GM19463 (cell line): ENCODE data around the gene RMI1.
"Not testable (repeated sequence)": the region's sequence is repeated elsewhere in the genome, so short reads cannot be mapped to it uniquely, and the experiment has no call there.

Experiments used
- ATAC-seq: cut with Tn5 transposase; IDR thresholded peaks from one replicate; pipeline ENCODE4 v1.9.1; 2021; ENCODE audit warnings: mild to moderate bottlenecking, moderate library complexity; ENCODE audit not compliant: unreplicated experiment

The RMI1 gene

DNA sequence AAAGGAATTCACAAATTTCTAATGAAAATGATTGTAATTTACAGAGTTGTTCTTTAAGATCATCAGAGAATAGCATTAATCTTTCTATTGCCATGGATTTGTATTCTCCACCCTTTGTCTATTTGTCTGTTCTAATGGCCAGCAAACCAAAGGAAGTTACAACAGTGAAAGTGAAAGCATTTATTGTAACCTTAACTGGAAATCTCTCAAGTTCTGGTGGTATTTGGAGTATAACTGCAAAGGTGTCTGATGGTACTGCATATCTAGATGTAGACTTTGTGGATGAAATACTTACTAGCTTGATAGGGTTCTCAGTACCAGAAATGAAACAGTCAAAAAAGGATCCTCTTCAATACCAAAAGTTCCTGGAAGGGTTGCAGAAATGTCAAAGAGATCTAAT is 21.7 kb downstream of the RMI1 start:
- ATAC-seq: peak; percentile 83

DNA sequence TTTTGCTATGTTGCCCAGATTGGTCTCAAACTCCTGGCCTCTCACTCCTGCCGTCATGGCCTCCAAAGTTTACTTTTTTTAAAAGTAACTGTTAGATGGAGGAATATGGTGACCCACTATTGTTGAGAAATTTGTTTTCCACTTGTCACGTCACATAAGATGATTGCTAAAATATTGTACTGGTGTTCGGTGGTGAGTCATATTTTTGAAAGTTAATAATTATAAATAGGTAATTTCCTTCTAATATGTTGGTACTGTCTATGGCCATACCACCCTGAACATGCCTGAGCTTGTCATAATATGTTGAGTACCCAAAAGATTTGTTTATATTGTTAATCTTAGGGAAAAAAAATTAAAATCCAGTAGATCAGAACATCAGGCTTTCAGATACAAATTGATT is 22.6 kb downstream of the RMI1 start:
- no peak for ATAC-seq

DNA sequence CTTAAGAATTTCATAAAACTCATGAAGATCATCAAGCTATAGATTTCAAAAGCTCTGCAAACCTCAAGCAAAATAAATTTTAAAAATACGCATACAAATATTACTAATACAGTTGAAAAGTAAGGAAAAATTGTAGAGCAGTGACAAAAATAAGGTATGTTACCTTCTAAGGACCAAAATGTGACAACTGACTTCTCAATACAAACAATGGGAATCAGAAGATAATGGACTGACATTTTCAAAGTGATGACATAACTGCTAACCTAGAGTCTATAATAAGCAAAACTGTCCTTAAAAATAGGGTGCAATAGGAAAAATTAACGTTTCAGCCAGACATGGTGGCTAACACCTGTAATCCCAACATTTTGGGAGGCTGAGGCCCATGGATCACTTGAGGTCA is 27.1 kb downstream of the RMI1 start:
- no peak for ATAC-seq

DNA sequence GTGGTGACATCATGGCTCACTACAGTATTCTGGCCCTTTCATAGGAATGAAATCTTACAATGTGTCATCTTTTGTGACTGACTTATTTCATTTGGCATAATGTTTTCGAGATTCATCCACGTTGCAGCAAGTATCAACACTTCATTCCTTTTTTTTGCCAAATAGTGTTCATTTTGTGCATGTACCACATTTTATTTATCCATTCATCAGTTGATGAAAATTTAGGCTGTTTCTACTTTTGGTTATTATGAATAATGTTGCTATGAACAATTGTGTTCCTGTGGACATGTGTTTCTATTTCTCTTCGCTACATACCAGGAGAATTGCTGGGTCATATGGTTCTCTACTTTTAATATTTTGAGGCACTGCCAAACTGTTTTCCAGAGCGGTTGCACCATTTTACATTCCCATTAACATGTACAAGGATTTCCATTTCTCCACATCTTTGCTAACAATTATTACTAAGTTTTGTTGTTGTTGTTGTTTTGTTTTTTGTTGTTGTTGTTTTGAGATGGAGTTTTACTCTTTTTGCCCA is 43.5 kb downstream of the RMI1 start:
- no peak for ATAC-seq

DNA sequence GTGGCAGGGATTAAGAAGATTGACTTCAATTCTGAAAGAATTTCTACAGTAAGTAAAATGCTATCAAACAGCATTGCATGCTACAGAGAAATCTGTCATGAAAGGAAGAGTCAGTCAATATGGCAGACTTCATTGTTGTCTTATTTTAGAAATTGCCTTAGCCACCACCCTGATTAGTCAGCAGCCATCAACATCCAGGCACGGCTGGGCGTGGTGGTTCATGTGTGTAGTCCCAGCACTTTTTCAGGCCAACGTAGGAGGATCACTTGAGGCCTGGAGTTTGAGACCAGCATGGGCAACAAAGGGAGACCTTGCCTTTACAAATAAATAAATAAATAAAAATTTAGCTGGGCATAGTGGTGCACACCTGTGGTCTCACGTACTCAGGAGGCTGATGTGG is 46.6 kb downstream of the RMI1 start:
- ATAC-seq: no peak

DNA sequence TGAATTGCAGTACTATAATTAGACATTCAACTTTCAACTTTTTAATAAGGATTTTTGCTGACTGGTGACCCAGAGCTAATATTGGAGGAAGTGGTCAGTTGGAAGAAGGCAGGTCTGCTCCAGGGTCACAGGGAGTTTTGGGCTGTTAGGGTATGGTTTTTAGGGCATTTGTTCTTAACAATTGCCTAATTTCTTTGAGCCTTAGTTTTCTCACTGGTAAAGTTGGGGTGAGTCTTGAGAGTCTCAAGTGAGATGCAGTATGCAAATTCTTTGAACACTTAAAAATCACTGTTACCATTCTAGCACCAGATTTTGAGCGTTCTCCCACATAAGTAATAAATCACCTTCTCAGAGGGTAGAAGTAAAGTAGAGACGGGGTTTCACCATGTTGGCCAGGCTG is 50.9 kb downstream of the RMI1 start:
- no peak for ATAC-seq

DNA sequence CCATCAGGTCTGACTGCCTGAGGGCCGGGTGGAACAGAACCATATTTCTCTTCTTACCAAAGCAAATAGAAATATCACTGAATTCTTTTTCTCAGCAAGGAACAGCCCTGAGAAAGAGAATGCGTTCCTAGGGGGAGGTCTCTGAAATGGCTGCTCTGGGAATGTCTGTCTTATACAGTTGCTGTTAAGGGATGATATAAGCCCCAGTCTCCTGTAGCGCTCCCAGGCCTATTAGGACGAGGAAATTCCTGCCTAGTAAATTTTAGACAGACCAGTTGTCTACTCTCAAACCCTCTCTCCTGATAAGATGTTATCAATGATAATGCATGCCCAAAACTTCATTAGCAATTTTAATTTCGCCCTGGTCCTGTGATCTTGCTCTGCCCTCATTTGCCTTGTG is 61.3 kb downstream of the RMI1 start:
- not testable (repeated sequence) for ATAC-seq

DNA sequence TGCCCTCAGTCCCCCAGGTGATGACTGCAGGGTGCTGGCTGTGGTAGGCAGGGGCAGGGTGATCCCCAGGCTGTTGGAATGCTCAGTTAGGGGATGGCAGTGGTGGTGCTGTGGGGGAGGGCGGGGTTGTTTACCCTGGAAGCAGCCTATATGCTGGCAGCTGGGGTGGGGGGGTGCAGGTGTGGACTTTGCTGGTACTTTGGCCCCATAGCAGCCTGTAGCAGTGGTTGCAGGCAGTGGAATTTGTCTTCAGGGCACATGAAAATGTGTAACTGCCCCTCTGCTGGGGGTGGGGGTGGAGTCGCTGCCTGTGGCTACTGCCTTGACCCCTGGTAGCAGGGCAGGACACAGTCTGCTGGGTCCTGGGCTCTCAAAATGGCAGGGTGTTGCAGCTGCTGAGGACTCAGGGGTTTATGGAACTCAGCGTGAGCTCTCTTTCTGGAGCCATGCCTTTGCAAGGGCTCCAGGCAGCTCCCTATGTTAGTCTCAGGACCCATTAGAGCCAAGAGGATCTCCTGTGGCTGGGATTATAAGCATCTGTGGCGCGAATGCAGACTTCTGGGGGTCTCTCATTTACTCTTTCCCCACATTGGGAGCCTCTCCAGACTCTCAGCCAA is 65.0 kb downstream of the RMI1 start:
- ATAC-seq: no peak
